ENCODE measurements around the gene PPP2R5C. TPM values are rescaled to one million over a fixed set of nuclear protein-coding genes. Genes with fewer than 3 reads are reported as not detected.

Gene PPP2R5C
- total RNA-seq, 1 experiment from 2014 or later, result 120 TPM

DNA sequence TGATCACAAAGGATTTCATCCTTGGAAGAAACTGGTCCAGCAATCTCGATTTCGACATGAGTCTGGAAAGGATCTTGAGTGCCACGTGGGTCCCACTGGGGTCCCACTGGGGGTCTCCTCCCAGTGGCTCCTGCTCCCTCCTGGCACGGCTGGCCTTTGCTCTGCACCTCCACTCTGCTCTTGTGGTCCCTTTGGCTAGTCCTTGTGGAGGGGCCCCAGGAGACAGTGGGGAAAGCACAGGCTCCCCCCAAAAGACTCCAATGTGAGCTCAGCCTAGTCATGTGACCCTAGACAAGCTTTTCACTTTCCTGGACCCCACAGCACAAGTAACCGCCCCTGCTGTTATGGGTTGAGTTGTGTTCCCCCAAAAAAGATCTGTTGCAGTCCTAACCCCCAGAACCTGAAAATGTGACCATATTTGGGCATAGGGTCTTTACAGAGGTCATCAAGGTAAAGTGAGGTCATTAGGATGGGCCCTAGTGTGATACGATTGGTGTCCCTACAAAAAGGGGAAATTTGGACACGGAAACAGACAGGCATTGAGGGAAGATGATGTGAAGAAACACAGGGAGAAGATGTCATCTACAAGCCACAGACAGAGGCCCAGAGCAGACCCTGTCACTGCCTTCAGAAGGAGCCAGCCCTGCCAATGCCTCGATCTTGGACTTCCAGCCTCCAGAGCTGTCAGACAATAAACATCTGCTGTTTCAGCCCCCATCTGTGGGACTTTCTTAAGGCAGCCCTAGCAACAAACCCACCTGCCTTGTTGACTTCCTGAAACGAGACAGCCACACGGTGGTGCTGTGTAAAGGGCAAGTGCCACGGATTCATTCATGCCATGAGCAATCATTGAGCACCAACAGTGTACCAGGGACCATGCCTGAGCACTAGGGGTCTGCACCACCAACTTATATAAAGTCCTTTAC is 23.8 kb upstream of the PPP2R5C start:
- CTCF ChIA-PET, result no interaction called here
- Mint-ChIP-seq H3K27ac (ENCODE audit: unreplicated experiment) (no peak overlapping the region), H3K4me3 (ENCODE audit: low read depth, unreplicated experiment) (no peak overlapping the region), H3K27me3 (ENCODE audit: unreplicated experiment) (peaks cover 26% of the 10 kb centered on the region), H3K9me3 (ENCODE audit: low read depth, unreplicated experiment) (peaks cover 3% of the 10 kb centered on the region), H3K36me3 (ENCODE audit: insufficient read depth, unreplicated experiment) (peaks cover 7% of the 10 kb centered on the region), H3K4me1 (ENCODE audit: low read depth, unreplicated experiment) (no peaks in the 10 kb centered on the region)
- DNase-seq, result no peak
- BruUV-seq (replicated peaks), result no TSS peak
- TF ChIP-seq, protein P1, sequence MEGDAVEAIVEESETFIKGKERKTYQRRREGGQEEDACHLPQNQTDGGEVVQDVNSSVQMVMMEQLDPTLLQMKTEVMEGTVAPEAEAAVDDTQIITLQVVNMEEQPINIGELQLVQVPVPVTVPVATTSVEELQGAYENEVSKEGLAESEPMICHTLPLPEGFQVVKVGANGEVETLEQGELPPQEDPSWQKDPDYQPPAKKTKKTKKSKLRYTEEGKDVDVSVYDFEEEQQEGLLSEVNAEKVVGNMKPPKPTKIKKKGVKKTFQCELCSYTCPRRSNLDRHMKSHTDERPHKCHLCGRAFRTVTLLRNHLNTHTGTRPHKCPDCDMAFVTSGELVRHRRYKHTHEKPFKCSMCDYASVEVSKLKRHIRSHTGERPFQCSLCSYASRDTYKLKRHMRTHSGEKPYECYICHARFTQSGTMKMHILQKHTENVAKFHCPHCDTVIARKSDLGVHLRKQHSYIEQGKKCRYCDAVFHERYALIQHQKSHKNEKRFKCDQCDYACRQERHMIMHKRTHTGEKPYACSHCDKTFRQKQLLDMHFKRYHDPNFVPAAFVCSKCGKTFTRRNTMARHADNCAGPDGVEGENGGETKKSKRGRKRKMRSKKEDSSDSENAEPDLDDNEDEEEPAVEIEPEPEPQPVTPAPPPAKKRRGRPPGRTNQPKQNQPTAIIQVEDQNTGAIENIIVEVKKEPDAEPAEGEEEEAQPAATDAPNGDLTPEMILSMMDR (IDR thresholded peaks at IDR 0.05; ENCODE audit: unreplicated experiment), result no peak
- intact Hi-C loops (cut with micrococcal nuclease; ENCODE audit: unreplicated experiment), result no loop called here

DNA sequence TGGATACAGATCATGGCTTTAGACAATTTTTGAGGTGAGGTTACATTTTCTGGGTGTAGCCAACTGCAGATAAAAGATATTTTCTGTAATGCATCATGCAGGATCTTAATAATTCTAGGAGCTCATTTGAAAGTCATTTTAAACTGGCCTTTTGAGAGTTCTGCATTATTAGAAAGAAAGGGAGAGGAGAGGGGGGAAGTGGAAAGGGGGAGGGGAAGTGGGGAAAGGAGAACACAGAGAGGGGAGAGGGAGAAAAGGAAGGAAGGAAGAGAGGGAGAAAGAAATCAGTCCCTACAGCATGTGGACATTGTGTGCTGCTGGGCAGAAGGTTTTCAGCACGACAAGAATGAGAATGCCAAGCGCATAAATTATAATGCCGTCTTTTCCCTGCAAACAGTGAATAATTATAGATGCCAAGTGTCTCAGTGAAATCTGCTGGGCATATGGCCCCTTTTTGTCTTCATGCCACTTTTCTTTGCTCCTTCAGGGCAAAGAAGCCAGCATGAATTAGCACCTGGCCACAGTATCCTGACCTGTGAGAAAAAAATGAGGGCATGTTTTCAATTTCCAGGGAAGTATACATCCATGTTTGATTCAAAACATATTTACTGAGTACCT is 22.7 kb upstream of the PPP2R5C start:
- Mint-ChIP-seq H3K27me3 (ENCODE audit: unreplicated experiment) (peaks cover 31% of the 10 kb centered on the region), H3K36me3 (ENCODE audit: insufficient read depth, unreplicated experiment) (peaks cover 7% of the 10 kb centered on the region), H3K4me3 (ENCODE audit: low read depth, unreplicated experiment) (no peak overlapping the region), H3K9me3 (ENCODE audit: low read depth, unreplicated experiment) (peaks cover 3% of the 10 kb centered on the region), H3K4me1 (ENCODE audit: low read depth, unreplicated experiment) (no peaks in the 10 kb centered on the region), H3K27ac (ENCODE audit: unreplicated experiment) (no peak overlapping the region)
- intact Hi-C loops (cut with micrococcal nuclease; ENCODE audit: unreplicated experiment), result no loop called here
- CTCF ChIA-PET, result no interaction called here
- TF ChIP-seq, protein P1 (IDR thresholded peaks at IDR 0.05; ENCODE audit: unreplicated experiment), result no peak
- no peak for DNase-seq
- no TSS peak for BruUV-seq (replicated peaks)

DNA sequence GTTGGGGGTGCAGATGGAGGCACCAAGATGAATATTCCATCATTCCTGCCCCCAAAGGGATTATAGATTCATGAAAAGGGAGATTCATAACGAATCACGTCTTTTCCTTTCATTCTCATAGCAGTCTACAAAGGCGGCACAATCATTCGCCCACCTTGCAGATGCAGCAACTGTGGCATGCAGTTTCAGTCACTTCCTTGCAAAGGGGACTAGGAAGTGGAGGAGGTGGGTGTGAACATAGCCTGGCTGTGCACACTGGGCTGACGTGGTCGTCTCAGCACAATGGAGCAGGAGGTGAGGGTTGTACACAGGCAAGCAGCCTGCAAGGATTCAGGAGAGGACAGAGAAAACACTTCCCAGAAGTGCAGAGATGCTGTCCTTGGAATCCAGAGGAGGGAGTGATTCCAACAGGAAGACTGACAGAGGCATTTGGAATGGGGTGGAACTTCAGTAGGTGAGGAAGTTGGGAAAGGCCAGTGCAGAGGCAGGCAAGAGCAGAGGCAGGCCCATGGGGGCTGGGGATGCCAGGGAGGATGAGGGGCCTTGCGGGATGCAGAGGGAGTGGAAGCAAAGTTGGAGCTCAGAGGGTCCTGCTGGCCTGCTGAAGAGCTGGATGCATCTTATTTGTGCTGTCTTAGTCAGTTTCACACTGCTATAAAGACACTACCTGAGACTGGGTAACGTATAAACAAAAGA is 21.9 kb upstream of the PPP2R5C start:
- no peaks in the 10 kb centered on the region for H3K4me1 Mint-ChIP-seq (ENCODE audit: low read depth, unreplicated experiment)
- BruUV-seq (replicated peaks), result no TSS peak
- CTCF ChIA-PET, result no interaction called here
- no peak overlapping the region for H3K27ac Mint-ChIP-seq (ENCODE audit: unreplicated experiment)
- TF ChIP-seq, protein P1 (IDR thresholded peaks at IDR 0.05; ENCODE audit: unreplicated experiment), result no peak
- no peak for DNase-seq
- H3K4me3 Mint-ChIP-seq (ENCODE audit: low read depth, unreplicated experiment), result no peak overlapping the region
- H3K36me3 Mint-ChIP-seq (ENCODE audit: insufficient read depth, unreplicated experiment), result peaks cover 7% of the 10 kb centered on the region
- intact Hi-C loops (cut with micrococcal nuclease; ENCODE audit: unreplicated experiment), result no loop called here
- peaks cover 3% of the 10 kb centered on the region for H3K9me3 Mint-ChIP-seq (ENCODE audit: low read depth, unreplicated experiment)
- peaks cover 31% of the 10 kb centered on the region for H3K27me3 Mint-ChIP-seq (ENCODE audit: unreplicated experiment)

DNA sequence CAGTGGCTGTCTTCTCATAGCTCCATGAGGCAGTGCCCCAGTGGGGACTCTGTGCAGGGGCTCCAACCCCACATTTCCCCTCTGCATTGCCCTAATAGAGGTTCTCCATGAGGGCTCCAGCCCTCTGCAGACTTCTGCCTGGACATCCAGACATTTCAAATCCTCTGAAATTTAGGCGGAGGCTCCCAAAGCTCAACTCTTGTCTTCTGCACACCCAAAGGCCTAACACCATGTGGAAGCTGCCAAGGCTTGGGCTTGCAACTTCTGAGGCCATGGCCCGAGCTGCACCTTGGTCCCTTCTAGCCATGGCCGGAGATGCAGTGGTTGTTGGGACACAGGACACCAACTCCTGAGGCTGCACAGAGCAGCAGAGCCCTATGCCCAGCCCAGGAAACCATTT is 20.5 kb upstream of the PPP2R5C start:
- CTCF ChIA-PET, result no interaction called here
- TF ChIP-seq, protein P1 (IDR thresholded peaks at IDR 0.05; ENCODE audit: unreplicated experiment), result no peak
- intact Hi-C loops (cut with micrococcal nuclease; ENCODE audit: unreplicated experiment), result no loop called here
- Mint-ChIP-seq H3K36me3 (ENCODE audit: insufficient read depth, unreplicated experiment) (peaks cover 7% of the 10 kb centered on the region), H3K27me3 (ENCODE audit: unreplicated experiment) (peaks cover 39% of the 10 kb centered on the region), H3K27ac (ENCODE audit: unreplicated experiment) (no peak overlapping the region), H3K4me1 (ENCODE audit: low read depth, unreplicated experiment) (no peaks in the 10 kb centered on the region), H3K4me3 (ENCODE audit: low read depth, unreplicated experiment) (no peak overlapping the region), H3K9me3 (ENCODE audit: low read depth, unreplicated experiment) (peaks cover 3% of the 10 kb centered on the region)
- no peak for DNase-seq
- no TSS peak for BruUV-seq (replicated peaks)
